Ecto neural progenitor cell (in vitro differentiated cells): ENCODE results near the gene LSM14B.

ENCODE experiments used
- DNase-seq: peaks from one replicate; pipeline ENCODE4 v3.0.0-alpha.2; 2018; ENCODE audit warnings: low spot score

LSM14B gene

DNA sequence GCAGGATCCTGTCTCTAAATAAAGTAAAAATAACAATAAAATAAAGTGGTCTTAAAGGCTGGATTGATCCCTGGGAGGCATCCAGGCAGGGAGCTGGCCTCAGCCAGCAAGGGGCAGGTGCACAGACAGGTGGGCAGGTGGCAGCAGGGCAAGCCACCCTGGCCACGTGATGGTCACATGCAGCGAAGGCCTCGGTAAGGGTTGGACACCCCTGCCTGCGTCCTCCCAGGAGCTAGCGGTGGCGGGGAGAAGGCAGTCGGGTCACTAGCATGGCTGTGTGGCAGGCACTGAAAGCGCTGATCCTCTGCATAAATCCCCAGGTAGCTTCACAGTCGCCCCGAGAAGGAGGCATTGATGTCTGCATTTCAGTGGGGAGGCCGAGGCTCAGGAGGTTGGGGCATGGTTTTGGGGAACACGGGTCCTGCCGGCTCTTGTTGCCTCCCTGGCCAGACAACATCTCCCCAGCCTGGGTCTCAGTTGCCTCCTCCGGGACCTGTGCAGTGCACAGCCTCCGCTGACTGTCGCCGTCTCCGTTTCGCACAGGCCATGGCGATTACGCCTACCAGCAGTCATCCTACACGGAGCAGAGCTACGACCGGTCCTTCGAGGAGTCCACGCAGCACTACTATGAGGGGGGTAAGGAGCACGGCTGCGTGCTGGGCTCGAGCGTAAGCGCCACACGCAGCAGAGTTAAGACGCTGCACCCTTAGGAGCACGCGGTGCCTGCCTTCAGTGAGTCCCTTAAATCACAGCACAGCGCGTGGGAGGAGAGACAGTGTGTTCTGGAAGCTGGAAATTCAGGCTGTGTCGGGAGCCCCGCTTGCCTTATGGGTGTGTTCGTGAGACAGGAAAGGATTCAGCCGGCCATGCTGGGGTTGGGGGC is 42.8 kb downstream of the LSM14B start:
- no peak for DNase-seq

DNA sequence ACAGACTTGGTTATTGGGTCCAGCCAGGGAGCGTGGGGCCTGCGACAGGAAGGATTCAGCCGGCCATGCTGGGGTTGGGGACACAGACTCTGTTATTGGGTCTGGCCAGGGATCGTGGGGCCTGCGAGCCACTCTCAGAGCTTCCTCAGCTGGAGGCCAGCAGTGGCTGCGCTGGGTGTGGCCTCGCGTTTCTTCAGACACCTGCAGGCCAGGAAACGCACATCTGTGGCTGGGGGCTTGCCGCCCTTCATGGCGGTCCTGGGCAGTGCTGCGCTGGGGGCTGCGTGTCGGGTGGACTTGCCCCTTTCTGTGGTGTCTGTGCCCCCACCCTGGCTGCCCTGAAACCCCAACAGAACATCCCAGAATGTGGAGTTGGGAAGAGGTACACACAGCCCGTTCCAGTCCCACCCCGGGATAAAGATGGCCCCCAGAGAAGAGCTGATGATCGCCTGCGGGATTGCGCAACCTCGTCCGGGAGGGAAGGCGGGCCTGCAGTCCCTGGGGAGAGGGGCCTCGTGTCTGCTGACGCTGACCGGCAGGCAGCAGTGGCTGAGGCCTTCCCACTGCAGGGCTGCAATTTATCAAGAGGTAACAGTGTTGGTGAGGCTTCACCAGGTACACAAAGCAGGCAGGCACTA is 43.6 kb downstream of the LSM14B start:
- DNase-seq: no peak

DNA sequence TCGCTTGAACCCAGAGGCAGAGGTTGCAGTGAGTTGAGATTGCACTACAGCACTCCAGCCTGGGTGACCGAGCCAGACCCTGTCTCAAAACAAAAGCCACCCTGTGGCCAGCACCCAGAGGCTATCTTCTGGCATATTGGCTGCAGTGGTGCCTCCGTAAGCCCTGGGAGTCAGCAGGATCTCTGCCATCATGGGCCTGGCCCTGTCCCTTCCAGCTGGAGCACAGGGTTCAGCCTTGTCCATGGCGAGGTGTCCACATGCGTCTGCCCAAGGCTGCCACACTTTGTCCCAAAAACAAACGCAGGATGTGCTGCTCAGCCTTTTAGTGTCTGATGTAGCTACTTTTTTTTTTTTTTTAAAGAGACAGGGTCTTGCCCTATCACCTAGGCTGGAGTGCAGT is 45.2 kb downstream of the LSM14B start:
- DNase-seq: no peak

DNA sequence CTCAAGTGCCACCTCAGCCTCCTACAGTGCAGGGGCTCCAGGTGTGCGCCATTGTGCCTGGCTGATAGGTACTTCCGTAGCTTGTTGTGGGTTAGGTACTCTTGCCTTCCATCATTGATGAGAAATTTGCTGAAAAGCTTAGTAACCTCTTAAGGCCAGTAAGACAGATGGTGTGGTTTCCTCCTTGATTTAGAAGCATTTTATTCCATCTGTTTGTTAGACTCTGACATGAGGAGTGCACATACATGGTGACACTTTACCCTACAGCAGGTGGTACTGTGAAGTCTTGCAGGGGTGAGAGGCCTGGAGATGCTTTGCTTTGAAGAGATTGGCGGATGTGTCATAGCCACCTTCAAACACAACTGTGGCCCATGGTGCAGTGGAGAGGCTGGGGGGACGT is 45.8 kb downstream of the LSM14B start:
- no peak for DNase-seq

DNA sequence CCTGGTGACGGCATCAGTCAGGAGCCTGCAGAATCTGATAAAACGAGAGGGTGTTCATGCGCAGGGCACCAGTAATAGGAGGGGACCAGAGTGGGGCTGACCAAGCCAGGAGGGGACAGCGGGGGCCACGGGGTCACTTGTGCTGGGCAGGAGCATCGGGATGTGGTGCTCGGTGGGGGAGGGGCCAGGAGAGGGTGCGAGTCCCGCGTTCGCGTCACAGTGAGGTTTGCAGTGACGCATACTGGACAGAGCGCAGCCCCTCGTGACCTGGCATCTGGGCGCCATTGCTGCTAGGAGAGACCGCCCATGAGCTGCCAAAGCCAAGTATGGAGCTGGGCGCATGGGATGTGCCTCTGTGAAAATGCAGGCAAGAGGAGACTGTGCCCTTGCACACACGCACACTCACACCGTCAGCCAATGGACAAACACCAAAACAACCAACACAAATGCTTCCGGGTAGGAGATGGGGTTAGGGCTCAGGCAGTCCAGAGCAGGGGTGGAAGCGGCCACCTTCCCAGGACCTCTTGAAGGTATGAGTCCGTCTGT is 46.7 kb downstream of the LSM14B start:
- DNase-seq: no peak

DNA sequence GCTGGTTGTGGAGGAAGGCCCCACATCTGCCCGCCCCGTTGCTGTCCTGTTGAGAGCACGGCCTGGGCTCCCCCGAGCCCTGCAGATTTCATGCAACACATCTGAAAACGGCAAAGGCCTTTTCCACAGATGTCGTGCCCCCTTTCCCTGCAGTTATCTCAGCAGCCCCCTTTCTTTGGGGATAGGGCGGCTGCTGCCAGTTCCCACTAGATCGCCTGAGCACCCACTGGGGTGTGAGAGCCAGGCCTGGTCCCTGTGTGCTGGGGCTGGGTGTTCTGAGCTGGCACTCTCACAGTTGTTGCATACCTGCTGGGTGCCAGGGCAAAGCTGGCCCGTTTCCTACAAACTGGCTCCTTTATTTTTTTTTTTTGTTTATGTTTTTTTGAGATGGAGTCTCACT is 48.3 kb downstream of the LSM14B start:
- DNase-seq: no peak

DNA sequence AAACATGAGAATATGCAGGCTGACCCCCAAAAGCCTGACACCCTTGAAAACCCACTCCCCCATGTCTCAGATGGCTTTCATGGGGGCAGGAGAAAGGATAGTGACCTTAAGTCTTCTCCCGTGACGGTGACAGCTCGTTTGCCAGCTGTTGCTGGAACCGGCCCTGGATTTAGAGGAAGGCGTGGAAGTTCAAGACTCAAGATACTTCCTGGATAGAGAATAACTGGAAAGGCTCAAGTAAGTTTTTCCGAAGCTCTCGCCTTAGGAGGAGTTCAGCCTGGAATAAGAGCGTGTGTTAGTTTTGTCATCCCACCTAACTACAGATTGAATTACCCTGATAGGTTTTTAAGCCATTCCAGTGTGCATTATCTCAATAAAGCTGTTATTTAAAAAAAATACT is 49.0 kb downstream of the LSM14B start:
- DNase-seq: no peak

- no peak for DNase-seq
These were observed 50.4 kb downstream of the LSM14B start for GRCh38 chr20:62172666-62173065.

DNA sequence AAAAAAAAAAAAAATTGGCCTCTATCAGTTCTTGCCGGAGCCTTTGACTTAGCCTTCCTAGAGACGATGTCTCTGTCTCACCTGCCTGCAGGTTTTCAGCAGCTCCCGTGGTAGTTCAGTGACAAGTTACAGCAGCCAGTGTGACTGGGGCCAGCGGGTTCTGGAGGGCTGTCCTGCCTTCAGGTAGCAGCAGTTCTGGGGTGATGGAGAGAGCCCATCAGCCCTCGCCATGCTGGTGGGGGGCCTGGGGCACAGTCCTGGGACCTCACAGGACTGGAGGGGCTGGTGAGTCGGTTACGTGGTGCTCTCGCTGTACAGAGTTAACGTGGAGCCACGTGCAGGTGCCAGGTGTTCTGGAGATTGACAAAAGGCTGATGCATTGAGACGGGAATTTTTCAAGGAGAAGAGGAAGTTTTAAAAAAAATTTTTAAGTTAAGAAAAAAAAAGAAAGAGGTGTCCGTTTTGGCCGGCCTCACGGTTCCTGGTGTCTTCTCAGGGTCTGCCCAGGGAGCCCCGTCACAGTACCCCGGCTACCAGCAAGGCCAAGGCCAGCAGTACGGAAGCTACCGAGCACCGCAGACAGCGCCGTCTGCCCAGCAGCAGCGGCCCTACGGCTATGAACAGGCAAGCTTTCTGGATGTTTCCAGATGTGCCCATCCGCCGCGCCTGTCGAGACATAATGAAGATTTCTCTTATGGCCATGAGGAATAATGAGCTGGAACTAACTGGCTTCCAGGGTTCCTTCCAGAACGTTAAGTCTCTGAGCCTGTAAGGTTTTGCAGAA is 51.9 kb downstream of the LSM14B start:
- no peak for DNase-seq

- DNase-seq: no peak
These were observed 52.8 kb downstream of the LSM14B start for GRCh38 chr20:62174870-62175624.

DNA sequence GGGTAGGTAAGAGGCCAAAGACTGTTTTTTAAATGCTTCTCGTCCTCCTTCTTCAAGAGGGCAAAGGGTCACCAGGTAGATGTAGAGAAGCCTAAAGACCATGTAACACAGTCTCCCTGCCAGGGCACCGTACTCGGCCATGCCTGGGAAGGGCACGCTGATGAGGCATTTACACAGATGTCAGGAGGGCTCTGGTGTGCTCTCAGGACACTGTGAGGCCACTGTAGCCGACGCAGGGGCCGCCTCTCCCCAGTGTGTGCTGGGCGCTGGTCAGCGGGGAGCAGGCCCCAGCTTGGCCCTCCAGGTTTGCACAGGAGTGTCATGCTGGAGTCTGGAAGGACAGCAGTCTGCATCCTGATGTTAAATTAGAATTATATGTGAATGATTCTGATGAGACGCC is 53.4 kb downstream of the LSM14B start:
- DNase-seq: no peak

GRCh38 chr20:62176866-62177265 is 54.6 kb downstream of the LSM14B start:
- no peak for DNase-seq

- no peak for DNase-seq
These were observed 55.0 kb downstream of the LSM14B start for GRCh38 chr20:62177307-62177706.

- no peak for DNase-seq
These were observed 56.3 kb downstream of the LSM14B start for GRCh38 chr20:62178316-62179161.

DNA sequence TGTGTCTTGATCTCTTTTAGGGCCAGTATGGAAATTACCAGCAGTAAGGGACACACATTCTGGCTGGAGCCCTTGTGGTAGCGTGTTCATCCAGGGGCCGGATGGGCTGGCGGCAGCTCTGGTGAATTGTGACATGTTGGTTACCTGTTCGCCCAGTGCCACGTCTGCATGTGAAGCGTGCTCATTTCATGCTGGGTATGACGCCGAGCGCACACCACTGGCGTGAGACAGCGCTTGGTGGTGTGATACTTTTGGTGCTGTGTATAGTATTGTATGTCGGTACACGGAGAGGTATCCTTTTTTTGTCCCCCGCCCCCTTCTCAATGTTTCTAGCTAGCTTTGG is 56.9 kb downstream of the LSM14B start:
- no peak for DNase-seq

DNA sequence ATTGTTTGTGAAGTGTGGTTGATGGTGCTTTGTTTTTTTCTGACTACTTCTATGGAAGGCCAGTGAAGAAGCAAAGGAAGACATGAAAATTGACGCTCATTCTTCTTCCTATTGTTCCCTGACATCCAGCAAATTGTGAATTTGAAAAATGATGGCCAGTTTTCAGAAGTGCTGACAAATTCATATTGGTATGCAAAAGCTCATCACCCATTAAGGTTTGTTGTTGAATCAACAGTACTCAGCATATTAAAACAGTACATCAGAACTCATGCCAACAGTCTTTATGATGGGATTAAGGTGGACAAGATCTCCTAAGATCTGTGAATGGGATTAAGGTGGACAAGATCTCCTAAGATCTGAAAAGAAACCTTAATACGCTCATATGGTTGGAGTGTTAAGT is 59.5 kb downstream of the LSM14B start:
- DNase-seq: no peak

DNA sequence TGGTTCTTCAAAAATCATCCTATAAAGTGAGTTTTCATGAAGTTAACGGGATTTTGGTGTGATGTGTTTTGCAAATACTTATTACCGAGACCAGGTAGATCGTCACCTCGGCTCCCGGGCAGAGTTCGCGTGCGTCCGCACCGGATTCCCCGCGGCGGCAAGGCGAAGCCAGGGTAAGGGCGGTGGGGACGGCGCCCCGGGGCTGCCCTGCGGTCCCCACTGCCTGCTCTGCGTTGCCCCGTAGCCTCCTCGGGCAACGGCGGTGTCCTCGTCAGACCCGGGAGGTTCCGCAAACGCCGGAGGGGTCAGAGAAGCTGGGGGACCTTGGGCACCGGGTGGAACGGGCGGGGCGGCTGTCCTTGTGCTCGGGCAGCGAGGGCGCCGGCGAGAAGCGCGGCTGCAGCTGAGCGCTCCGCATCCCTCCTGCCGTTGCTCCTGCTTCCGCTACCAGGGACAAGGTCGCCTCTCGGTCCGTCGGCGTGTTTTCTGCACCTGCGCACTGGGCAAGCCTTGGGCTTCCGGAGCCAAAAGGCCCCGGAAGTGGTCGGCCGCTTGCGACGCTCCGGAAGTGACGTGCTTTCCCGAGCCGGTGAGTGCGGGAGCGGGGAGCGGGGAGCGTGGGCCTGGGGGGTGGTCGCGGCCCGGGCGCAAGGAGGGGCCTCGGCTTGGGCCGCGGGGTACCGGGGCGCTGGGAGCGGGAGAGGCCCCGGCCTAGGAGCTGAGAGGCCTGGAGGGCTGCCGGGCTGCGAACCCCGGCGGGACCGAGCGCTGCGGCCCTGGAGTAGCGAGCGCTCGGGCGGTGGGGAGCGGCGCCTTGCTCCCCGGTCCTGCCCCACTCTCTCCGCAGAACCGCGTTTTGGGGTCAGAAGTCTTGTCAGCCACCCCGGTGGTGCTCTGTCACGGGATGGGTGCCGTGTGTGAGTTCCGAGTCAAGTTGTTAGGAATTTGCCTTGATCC is 60.5 kb downstream of the LSM14B start, which contains the start of gene MTG2:
Gene MTG2, plus strand, starts transcription at position 560 of the 957 bp plus-strand sequence. CDS start 10,393 bp downstream, outside the sequence.
- peak; percentile 96 for DNase-seq

- DNase-seq: no peak
These were observed 61.3 kb downstream of the LSM14B start for GRCh38 chr20:62183426-62184142.
